Left lobe of liver (tissue), 2 donors: ENCODE measurements around the gene GAB4. TPM values are rescaled to one million over a fixed set of nuclear protein-coding genes. Genes with fewer than 3 reads are reported as not detected.
"Not testable (repeated sequence)": the region's sequence is repeated elsewhere in the genome, so short reads cannot be mapped to it uniquely, and the experiment has no call there.

Experiments
- ATAC-seq: fragments of 200-7000 bp; cut with Tn5 transposase; one replicate; pipeline ENCODE4 v1.9.1; 2020; ENCODE audit warnings: mild to moderate bottlenecking, moderate library complexity
- DNase-seq: peaks from one replicate; pipeline ENCODE4 v3.0.0-alpha.2; 2020; ENCODE audit warnings: low spot score
- total RNA-seq: library from RNA; stranded (reverse); gene quantifications from one replicate; pipeline ENCODE4 v1.2.1, GENCODE V29; 2021
- donor health status: DM: no; HTN: no; CAD: no; lungs with moderate emphysema.
- donor health status: DM: no; HTN: yes; CAD: no.

GAB4 gene
- total RNA-seq, 1 donor from 2014 or later, result not detected

GRCh38 chr22:16917144-16918003 is 90.6 kb downstream of the GAB4 start:
- ATAC-seq (peak; percentile 95), DNase-seq (peak; percentile 59)

GRCh38 chr22:16915701-16916100 is 92.3 kb downstream of the GAB4 start:
- ATAC-seq (no peak), DNase-seq (no peak)

DNA sequence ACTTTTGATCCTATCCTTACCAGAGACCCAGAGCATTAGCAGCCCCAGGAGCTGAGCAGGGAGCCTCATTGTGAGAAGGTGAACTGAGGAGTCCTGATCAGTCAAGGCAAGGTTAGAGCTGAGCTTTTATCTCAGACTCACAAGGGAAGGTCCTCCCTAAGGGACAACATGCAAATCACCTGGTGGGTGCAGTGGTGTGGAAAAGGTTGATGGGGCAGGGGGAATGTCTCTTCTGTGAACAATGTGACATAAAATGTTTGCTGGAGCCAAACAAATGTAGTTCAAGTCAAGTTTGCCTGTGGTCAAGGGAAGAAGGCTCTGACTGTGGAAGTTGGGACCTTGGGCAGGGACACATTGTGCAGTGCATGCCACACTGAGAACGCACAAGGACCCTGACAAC is 93.1 kb downstream of the GAB4 start:
- ATAC-seq, DNase-seq: not testable (repeated sequence)

DNA sequence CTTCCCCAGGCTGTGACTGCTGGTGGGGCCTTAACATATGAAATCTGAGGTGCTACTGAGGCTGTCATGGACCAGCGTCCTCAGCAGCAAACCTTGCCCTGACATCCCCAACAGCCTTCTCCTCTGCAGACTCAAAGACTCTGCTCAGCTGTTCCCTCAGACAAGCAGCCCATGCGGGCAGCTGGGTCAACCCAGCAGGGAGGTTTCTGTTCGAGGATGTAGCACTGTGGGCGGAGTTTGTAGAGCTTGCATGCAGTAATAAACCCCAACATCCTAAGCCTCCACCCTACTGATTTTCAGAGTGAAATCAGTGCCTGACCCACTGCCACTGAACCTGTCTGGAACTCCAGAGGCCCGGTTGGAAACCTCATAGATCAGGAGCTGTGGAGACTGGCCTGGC is 94.0 kb downstream of the GAB4 start:
- ATAC-seq (no peak), DNase-seq (no peak)

- no peak for ATAC-seq
- DNase-seq, result no peak
Measured at GRCh38 chr22:16912281-16912680, 95.7 kb downstream of the GAB4 start.

Other genes starting within 250 kb of the GAB4 start
- gene XKR3, start 182.8 kb downstream of the GAB4 start, total RNA-seq, result not detected
- 11.1 TPM for gene IL17RA, start 76.8 kb upstream of the GAB4 start, total RNA-seq
- 0.10 TPM for gene TMEM121B, start 113.1 kb upstream of the GAB4 start, total RNA-seq
- gene HDHD5, start 151.1 kb upstream of the GAB4 start, total RNA-seq, result 31.7 TPM
- 5.7 TPM for gene ADA2, start 211.2 kb upstream of the GAB4 start, total RNA-seq